CD14-positive monocyte (primary cell): ENCODE measurements around the gene ROBO2. TPM values are rescaled to one million over a fixed set of nuclear protein-coding genes. Genes with fewer than 3 reads are reported as not detected.

Experiments used
- DNase-seq, 3 donors: peaks; one replicate each; pipeline ENCODE4 v3.0.0-alpha.2; 2011 to 2022
- H2AFZ ChIP-seq: 2 replicates; pipeline ENCODE4 v1.6.0; 2012; ENCODE audit warnings: mild to moderate bottlenecking, low read depth, low read length, inconsistent platforms; ENCODE audit not compliant: insufficient read depth, poor library complexity, severe bottlenecking
- H3K27ac ChIP-seq, 2 donors: 1 replicate in 1 of 2; 2 replicates in 1 of 2; pipeline ENCODE4 v1.5.1; 2012 to 2013; ENCODE audit warnings: low read length in 2 of 2, control low read depth in 1 of 2, inconsistent platforms in 1 of 2, low read depth in 1 of 2, mild to moderate bottlenecking in 1 of 2
- H3K27me3 ChIP-seq, 2 donors: one replicate each; pipeline versions ENCODE4 v1.6.0 to v1.6.1; 2011 to 2013; ENCODE audit warnings: low read length in 2 of 2; ENCODE audit not compliant: control insufficient read depth in 2 of 2, insufficient read depth in 2 of 2
- H3K36me3 ChIP-seq, 2 donors: replicated peaks in 1 of 2; 1 replicate in 1 of 2; 2 replicates in 1 of 2; pipeline versions ENCODE4 v1.5.1 to v1.6.1; 2012 to 2013; ENCODE audit warnings: low read length in 2 of 2, control low read depth in 1 of 2, inconsistent platforms in 1 of 2, mild to moderate bottlenecking in 1 of 2; ENCODE audit not compliant: insufficient read depth in 2 of 2, control insufficient read depth in 1 of 2
- H3K4me1 ChIP-seq, 2 donors: 1 replicate in 1 of 2; 2 replicates in 1 of 2; pipeline versions ENCODE4 v1.5.1 to v1.6.1; 2012 to 2013; ENCODE audit warnings: low read length in 2 of 2, control low read depth in 1 of 2, inconsistent platforms in 1 of 2, mild to moderate bottlenecking in 1 of 2, moderate library complexity in 1 of 2; ENCODE audit not compliant: insufficient read depth in 2 of 2, control insufficient read depth in 1 of 2
- H3K4me2 ChIP-seq: replicated peaks from 2 replicates; pipeline ENCODE3; 2012; ENCODE audit warnings: low read length, moderate library complexity, mild to moderate bottlenecking; ENCODE audit not compliant: poor library complexity, severe bottlenecking; ENCODE audit errors: extremely low read depth
- H3K4me3 ChIP-seq, 3 experiments: fragments of 200-600 bp in 1 of 3; sonication (generic) in 1 of 3; replicated peaks in 1 of 3; 1 replicate in 2 of 3; 2 replicates in 1 of 3; pipeline ENCODE4 v1.5.1; 2011 to 2013; ENCODE audit warnings: low read length in 3 of 3, mild to moderate bottlenecking in 3 of 3, control low read depth in 2 of 3, low read depth in 2 of 3, inconsistent platforms in 1 of 3, moderate library complexity in 1 of 3
- H3K79me2 ChIP-seq: 2 replicates; pipeline ENCODE4 v1.6.0; 2012; ENCODE audit warnings: mild to moderate bottlenecking, control low read depth, inconsistent platforms, low read length, moderate library complexity; ENCODE audit not compliant: insufficient read depth
- H3K9ac ChIP-seq: 2 replicates; pipeline ENCODE4 v1.6.0; 2017; ENCODE audit warnings: low read length, mild to moderate bottlenecking; ENCODE audit not compliant: insufficient read depth, poor library complexity, severe bottlenecking
- H3K9me3 ChIP-seq, 2 donors: replicated peaks in 1 of 2; 1 replicate in 1 of 2; 2 replicates in 1 of 2; pipeline versions ENCODE4 v1.5.1 to v1.6.1; 2012 to 2013; ENCODE audit warnings: low read length in 2 of 2, control low read depth in 1 of 2; ENCODE audit not compliant: control insufficient read depth in 1 of 2, insufficient read depth in 1 of 2
- H4K20me1 ChIP-seq: 2 replicates; pipeline ENCODE4 v1.6.0; 2012; ENCODE audit warnings: mild to moderate bottlenecking, low read length, control low read depth, moderate library complexity; ENCODE audit not compliant: insufficient read depth
- H3K27ac Mint-ChIP-seq, 7 donors: one replicate each; pipeline ENCODE4 v1.8.0; 2020; ENCODE audit warnings: mild to moderate bottlenecking in 7 of 7, mixed read lengths in 7 of 7, moderate library complexity in 6 of 7, inconsistent platforms in 2 of 7
- H3K27me3 Mint-ChIP-seq, 3 donors: one replicate each; pipeline ENCODE4 v1.8.0; 2021 to 2022; ENCODE audit warnings: low read depth in 3 of 3, mild to moderate bottlenecking in 3 of 3, mixed read lengths in 3 of 3, moderate library complexity in 3 of 3, inconsistent platforms in 1 of 3
- H3K36me3 Mint-ChIP-seq, 2 donors: one replicate each; pipeline ENCODE4 v1.8.0; 2020; ENCODE audit warnings: mixed read lengths in 2 of 2, inconsistent platforms in 1 of 2, mild to moderate bottlenecking in 1 of 2
- H3K4me1 Mint-ChIP-seq: one replicate; pipeline ENCODE4 v1.8.0; 2020; ENCODE audit warnings: mild to moderate bottlenecking, mixed read lengths
- H3K4me3 Mint-ChIP-seq, 2 donors: one replicate each; pipeline ENCODE4 v1.8.0; 2020; ENCODE audit warnings: mild to moderate bottlenecking in 2 of 2, mixed read lengths in 2 of 2, moderate library complexity in 1 of 2
- H3K9me3 Mint-ChIP-seq, 7 donors: one replicate each; pipeline ENCODE4 v1.8.0; 2020 to 2022; ENCODE audit warnings: mixed read lengths in 7 of 7, mild to moderate bottlenecking in 6 of 7, moderate library complexity in 6 of 7, inconsistent platforms in 2 of 7
- WGBS: methylation state at CpG from one replicate; pipeline ENCODE4 v1.1.5; 2013; ENCODE audit warnings: missing lambda C conversion rate; ENCODE audit not compliant: insufficient coverage; 5-methylcytosine and 5-hydroxymethylcytosine counted together
- intact Hi-C, 2 donors: fragments of 100-400 bp; cut with micrococcal nuclease; formaldehyde crosslinking; loops; one replicate each; pipeline versions ENCODE4 v1.15.0 to v1.15.1; 2023
- polyA plus RNA-seq, 3 donors: library from polyadenylated mRNA; depleted of rRNA in 1 of 3; unstranded in 2 of 3; stranded (reverse) in 1 of 3; fragments of 300-500 nt in 2 of 3; fragments of >200 nt in 1 of 3; fragmentation: Illumina TruSeq in 2 of 3; gene quantifications; 1 replicate in 2 of 3; 2 replicates in 1 of 3; pipeline ENCODE4 v1.2.3, GENCODE V29; 2012 to 2021
- TF ChIP-seq, protein P1 (sequence below): fragments of 200-600 bp; IDR thresholded peaks from one replicate; pipeline ENCODE4 v1.8.0; 2022; ENCODE audit warnings: antibody characterized with exemption, mild to moderate bottlenecking

ROBO2 gene
- polyA plus RNA-seq, 3 donors, result not detected

DNA sequence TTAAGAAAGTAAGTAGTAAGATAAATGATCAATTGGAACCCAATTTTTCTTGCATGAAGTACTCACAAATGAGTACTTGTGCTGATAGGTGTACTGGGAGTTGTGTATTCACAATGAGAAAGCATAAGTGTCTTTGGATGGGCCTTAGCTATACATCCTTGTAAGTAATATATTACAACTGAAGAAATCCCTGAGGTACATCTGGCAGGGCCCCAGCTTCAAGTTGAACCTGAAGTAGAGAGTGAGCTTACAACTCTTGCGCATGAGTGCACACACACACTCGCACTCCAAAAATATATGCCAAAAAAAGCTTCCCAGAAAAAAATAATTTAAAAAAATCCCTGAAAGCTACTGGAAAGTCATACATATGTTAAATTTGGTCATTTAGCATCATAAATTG, 222.5 kb downstream of the ROBO2 start:
- Histone ChIP-seq H3K9ac (no peak overlapping the region), H3K4me1 (no peaks in the 10 kb centered on the region), H4K20me1 (no peaks in the 10 kb centered on the region), H3K79me2 (no peaks in the 10 kb centered on the region), H3K4me3 (no peak overlapping the region), H3K27ac (no peak overlapping the region), H3K4me2 (no peak overlapping the region), H3K27me3 (no peaks in the 10 kb centered on the region), H2AFZ (no peak overlapping the region), H3K36me3 (no peaks in the 10 kb centered on the region), H3K9me3 (no peaks in the 10 kb centered on the region)
- Mint-ChIP-seq H3K27ac (no peak overlapping the region), H3K9me3 (no peaks in the 10 kb centered on the region), H3K4me1 (no peaks in the 10 kb centered on the region), H3K36me3 (no peaks in the 10 kb centered on the region), H3K27me3 (no peaks in the 10 kb centered on the region), H3K4me3 (no peak overlapping the region)
- no peak for DNase-seq
- WGBS, result no CpG with 5 or more reads among the region's 2 CpGs
- TF ChIP-seq, protein P1, sequence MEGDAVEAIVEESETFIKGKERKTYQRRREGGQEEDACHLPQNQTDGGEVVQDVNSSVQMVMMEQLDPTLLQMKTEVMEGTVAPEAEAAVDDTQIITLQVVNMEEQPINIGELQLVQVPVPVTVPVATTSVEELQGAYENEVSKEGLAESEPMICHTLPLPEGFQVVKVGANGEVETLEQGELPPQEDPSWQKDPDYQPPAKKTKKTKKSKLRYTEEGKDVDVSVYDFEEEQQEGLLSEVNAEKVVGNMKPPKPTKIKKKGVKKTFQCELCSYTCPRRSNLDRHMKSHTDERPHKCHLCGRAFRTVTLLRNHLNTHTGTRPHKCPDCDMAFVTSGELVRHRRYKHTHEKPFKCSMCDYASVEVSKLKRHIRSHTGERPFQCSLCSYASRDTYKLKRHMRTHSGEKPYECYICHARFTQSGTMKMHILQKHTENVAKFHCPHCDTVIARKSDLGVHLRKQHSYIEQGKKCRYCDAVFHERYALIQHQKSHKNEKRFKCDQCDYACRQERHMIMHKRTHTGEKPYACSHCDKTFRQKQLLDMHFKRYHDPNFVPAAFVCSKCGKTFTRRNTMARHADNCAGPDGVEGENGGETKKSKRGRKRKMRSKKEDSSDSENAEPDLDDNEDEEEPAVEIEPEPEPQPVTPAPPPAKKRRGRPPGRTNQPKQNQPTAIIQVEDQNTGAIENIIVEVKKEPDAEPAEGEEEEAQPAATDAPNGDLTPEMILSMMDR, result no peak
- intact Hi-C loops, result no loop called here

DNA sequence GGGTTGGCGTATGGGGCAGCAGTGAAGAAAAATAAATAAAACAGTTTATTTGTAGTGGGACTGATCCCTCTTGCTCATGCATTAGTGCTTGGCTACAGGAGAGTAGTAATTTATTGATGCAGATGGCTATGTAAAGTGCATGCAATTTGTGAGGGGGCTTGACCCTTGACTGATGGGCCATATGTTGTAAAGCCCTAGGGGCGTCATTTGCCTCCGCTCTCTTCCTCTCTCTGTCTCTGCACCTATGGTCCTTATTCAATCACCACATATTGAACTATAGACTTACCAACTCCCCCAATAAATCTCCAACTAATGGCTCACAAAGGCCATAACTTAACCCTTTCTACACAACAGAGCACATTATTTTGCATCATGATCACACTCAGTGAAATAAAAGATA, 227.7 kb downstream of the ROBO2 start:
- Histone ChIP-seq H3K27me3 (no peaks in the 10 kb centered on the region), H3K27ac (no peak overlapping the region), H2AFZ (no peak overlapping the region), H3K4me2 (no peak overlapping the region), H4K20me1 (no peaks in the 10 kb centered on the region), H3K36me3 (no peaks in the 10 kb centered on the region), H3K4me1 (no peaks in the 10 kb centered on the region), H3K9me3 (no peaks in the 10 kb centered on the region), H3K9ac (no peak overlapping the region), H3K4me3 (no peak overlapping the region), H3K79me2 (no peaks in the 10 kb centered on the region)
- TF ChIP-seq, protein P1, result no peak
- Mint-ChIP-seq H3K36me3 (no peaks in the 10 kb centered on the region), H3K9me3 (no peaks in the 10 kb centered on the region), H3K4me3 (no peak overlapping the region), H3K4me1 (no peaks in the 10 kb centered on the region), H3K27ac (no peak overlapping the region), H3K27me3 (peaks cover 0 to 2% (median 0%) of the 10 kb centered on the region in 3 donors)
- intact Hi-C loops, result no loop called here
- WGBS, result 74% methylated on average over 3 of the region's 3 CpGs
- DNase-seq, result no peak
